ENCODE data around the gene PAM16. TPM values are rescaled to one million over a fixed set of nuclear protein-coding genes. Genes with fewer than 3 reads are reported as not detected.
A peak's percentile ranks its signal among the peaks of the same experiment; 100 is the strongest.

The PAM16 gene
- total RNA-seq, 2 donors from 2014 or later: 57.7 to 66.2 TPM

DNA sequence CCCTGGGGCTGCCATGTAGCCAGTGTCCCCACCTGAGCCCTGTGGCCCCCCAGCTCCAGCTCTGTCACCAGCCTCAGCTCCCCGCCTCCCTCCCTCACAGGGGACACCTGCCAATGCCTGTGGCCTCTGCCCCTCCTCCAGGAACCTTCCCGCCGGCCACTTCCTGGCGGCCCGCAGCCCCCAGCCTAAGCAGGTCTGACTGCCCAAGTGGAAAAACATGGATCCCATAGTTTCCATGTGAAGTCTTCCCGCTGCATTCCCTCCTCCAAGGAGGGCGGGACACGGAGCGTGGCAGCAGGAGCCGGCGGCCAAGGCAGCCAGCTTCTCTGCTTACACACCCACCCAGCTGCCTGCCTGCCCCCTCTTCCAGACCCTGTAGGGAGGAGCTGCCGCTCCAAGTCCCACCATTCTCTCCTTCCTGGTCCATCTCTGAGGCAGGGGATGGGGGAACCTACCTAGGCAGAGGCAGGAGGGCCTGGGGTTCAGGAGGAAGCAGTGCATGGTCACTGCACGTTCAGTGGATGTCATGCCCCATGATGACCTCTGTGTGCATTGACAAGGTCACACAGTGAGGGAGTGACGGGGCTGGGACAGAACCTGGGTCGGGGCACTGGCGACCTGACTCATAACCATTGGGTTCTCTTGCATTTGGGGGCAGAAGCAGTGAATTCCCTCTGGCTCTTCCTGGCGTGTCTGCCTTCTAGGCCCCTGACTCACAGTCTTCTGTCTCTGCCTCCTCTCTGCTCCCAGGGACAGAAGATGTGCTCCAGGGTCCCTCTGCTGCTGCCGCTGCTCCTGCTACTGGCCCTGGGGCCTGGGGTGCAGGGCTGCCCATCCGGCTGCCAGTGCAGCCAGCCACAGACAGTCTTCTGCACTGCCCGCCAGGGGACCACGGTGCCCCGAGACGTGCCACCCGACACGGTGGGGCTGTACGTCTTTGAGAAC, 29.3 kb upstream of the PAM16 start:
- Histone ChIP-seq H3K9me3 (ENCODE audit: control insufficient read depth, low read length) (no peaks in the 10 kb centered on the region), H3K27me3 (ENCODE audit: control insufficient read depth, insufficient read depth, low read length, poor library complexity, severe bottlenecking) (no peaks in the 10 kb centered on the region), H3K27ac (ENCODE audit: low read depth, low read length) (peak overlapping the region; percentile 36), H3K9ac (ENCODE audit: extremely low read depth, low read length, poor library complexity, severe bottlenecking) (no peak overlapping the region), H3K4me3 (ENCODE audit: low read length) (no peak overlapping the region), H3K4me1 (ENCODE audit: control insufficient read depth, insufficient read depth, low read length) (peaks cover 11% of the 10 kb centered on the region), H3K36me3 (ENCODE audit: control insufficient read depth, insufficient read depth, low read length) (no peaks in the 10 kb centered on the region)
- no peak for DNase-seq
- Mint-ChIP-seq H3K36me3 (ENCODE audit: low read depth) (no peaks in the 10 kb centered on the region), H3K27me3 (ENCODE audit: insufficient read depth) (no peaks in the 10 kb centered on the region), H3K4me3 (no peak overlapping the region), H3K27ac (peak overlapping the region; percentile 32), H3K4me1 (peaks cover 10% of the 10 kb centered on the region), H3K9me3 (no peaks in the 10 kb centered on the region)
- WGBS, 2 experiments (ENCODE audit: insufficient coverage in 1 of 2, insufficient read length in 1 of 2): 88 to 90% methylated on average over 19 to 26 of the region's 26 CpGs
- TF ChIP-seq, protein P1, sequence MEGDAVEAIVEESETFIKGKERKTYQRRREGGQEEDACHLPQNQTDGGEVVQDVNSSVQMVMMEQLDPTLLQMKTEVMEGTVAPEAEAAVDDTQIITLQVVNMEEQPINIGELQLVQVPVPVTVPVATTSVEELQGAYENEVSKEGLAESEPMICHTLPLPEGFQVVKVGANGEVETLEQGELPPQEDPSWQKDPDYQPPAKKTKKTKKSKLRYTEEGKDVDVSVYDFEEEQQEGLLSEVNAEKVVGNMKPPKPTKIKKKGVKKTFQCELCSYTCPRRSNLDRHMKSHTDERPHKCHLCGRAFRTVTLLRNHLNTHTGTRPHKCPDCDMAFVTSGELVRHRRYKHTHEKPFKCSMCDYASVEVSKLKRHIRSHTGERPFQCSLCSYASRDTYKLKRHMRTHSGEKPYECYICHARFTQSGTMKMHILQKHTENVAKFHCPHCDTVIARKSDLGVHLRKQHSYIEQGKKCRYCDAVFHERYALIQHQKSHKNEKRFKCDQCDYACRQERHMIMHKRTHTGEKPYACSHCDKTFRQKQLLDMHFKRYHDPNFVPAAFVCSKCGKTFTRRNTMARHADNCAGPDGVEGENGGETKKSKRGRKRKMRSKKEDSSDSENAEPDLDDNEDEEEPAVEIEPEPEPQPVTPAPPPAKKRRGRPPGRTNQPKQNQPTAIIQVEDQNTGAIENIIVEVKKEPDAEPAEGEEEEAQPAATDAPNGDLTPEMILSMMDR (conservative IDR thresholded peaks at IDR 0.05): no peak

DNA sequence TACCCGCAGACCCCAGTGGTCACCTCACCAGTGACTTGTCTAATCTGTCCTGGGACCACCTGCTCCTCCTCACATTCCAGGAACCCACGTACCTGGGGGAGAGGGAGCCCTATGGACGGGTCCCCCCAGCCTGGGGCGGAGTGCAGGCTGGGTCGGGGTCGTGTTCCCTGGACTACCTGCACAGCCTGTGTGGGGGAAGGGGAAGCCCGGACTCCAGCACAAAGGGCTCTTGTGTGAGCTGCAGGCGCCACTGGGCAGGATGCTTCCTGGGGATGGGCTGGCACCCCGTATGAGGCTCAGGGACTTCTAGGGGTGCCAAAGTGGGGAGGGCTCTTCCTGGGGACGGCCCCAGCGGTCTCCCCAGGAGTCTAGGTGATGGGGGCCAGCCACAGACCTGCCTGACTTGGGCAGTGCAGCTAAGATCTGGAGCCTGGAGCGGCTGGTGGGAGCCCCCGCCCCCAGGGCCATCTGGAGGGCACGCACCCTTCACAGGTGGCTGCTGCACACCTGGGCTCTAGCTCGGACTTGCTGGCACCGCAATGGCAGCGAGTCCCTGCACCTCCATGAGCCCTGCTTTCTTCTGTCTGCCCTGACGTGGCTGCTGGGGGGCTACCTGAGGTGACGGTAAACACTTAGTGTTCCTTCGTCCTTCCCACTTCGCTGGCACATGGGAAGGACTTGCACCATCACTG, 28.0 kb upstream of the PAM16 start:
- H3K36me3 Mint-ChIP-seq (ENCODE audit: low read depth): no peaks in the 10 kb centered on the region
- no peak for DNase-seq
- no peaks in the 10 kb centered on the region for H3K9me3 Mint-ChIP-seq
- WGBS, 2 experiments (ENCODE audit: insufficient coverage in 1 of 2, insufficient read length in 1 of 2): 94% methylated on average over 12 to 21 of the region's 21 CpGs
- no peak overlapping the region for H3K4me3 ChIP-seq (ENCODE audit: low read length)
- no peaks in the 10 kb centered on the region for H3K9me3 ChIP-seq (ENCODE audit: control insufficient read depth, low read length)
- no peak overlapping the region for H3K9ac ChIP-seq (ENCODE audit: extremely low read depth, low read length, poor library complexity, severe bottlenecking)
- no peaks in the 10 kb centered on the region for H3K36me3 ChIP-seq (ENCODE audit: control insufficient read depth, insufficient read depth, low read length)
- TF ChIP-seq, protein P1 (conservative IDR thresholded peaks at IDR 0.05): no peak
- peaks cover 20% of the 10 kb centered on the region for H3K4me1 ChIP-seq (ENCODE audit: control insufficient read depth, insufficient read depth, low read length)
- no peak overlapping the region for H3K27ac Mint-ChIP-seq
- no peaks in the 10 kb centered on the region for H3K27me3 ChIP-seq (ENCODE audit: control insufficient read depth, insufficient read depth, low read length, poor library complexity, severe bottlenecking)
- H3K27me3 Mint-ChIP-seq (ENCODE audit: insufficient read depth): no peaks in the 10 kb centered on the region
- H3K4me1 Mint-ChIP-seq: peaks cover 15% of the 10 kb centered on the region
- H3K27ac ChIP-seq (ENCODE audit: low read depth, low read length): no peak overlapping the region
- H3K4me3 Mint-ChIP-seq: no peak overlapping the region

DNA sequence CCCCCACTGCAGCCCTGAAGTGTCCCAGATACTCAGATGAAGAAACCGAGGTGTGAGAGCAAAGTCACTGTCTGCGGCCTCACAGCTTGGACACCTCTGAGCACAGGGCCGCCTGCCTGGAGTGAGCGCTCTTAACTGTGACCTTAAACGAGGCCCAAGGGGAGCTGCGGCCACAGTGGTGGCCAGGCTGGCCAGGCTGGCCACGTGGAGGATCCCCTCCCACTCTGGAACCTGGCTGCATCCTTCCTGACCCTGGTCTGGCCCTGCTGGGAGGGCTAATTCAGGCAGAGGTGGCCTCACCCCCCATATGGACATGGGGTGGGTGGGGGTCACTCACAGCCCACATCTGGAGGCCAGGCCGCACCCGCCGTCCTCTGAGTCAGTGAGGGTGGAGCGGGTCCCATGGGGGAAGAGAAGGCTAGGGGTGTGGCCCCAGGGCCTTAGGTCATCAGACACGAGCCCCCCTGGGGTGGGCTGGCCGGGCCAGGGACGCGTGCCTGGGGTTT, 27.1 kb upstream of the PAM16 start:
- no peak overlapping the region for H3K4me3 ChIP-seq (ENCODE audit: low read length)
- Mint-ChIP-seq H3K9me3 (no peaks in the 10 kb centered on the region), H3K27me3 (ENCODE audit: insufficient read depth) (no peaks in the 10 kb centered on the region), H3K36me3 (ENCODE audit: low read depth) (no peaks in the 10 kb centered on the region), H3K4me1 (peaks cover 22% of the 10 kb centered on the region), H3K4me3 (no peak overlapping the region), H3K27ac (peak overlapping the region; percentile 2)
- TF ChIP-seq, protein P1 (conservative IDR thresholded peaks at IDR 0.05): no peak
- H3K27ac ChIP-seq (ENCODE audit: low read depth, low read length): no peak overlapping the region
- DNase-seq: no peak
- no peaks in the 10 kb centered on the region for H3K27me3 ChIP-seq (ENCODE audit: control insufficient read depth, insufficient read depth, low read length, poor library complexity, severe bottlenecking)
- 87 to 91% methylated on average over 9 to 15 of the region's 15 CpGs for WGBS, 2 experiments (ENCODE audit: insufficient coverage in 1 of 2, insufficient read length in 1 of 2)
- no peak overlapping the region for H3K9ac ChIP-seq (ENCODE audit: extremely low read depth, low read length, poor library complexity, severe bottlenecking)
- H3K36me3 ChIP-seq (ENCODE audit: control insufficient read depth, insufficient read depth, low read length): no peaks in the 10 kb centered on the region
- peaks cover 27% of the 10 kb centered on the region for H3K4me1 ChIP-seq (ENCODE audit: control insufficient read depth, insufficient read depth, low read length)
- H3K9me3 ChIP-seq (ENCODE audit: control insufficient read depth, low read length): no peaks in the 10 kb centered on the region

All from endodermal cell (in vitro differentiated cells).